ENCODE results near the gene USP49.
"Not testable (repeated sequence)": the region's sequence is repeated elsewhere in the genome, so short reads cannot be mapped to it uniquely, and the experiment has no call there.

The USP49 gene

GRCh38 chr6:41826343-41827022, 68.7 kb downstream of the USP49 start:
- no peak overlapping the region for H3K27ac Mint-ChIP-seq
- intact Hi-C loops (cut with micrococcal nuclease), result no loop called here
- H3K27me3 Mint-ChIP-seq, result no peaks in the 10 kb centered on the region
- H3K9me3 Mint-ChIP-seq, result no peaks in the 10 kb centered on the region
- peaks cover 13% of the 10 kb centered on the region for H3K4me1 Mint-ChIP-seq (ENCODE audit: low read depth)
- no peaks in the 10 kb centered on the region for H3K36me3 Mint-ChIP-seq (ENCODE audit: low read depth)
- no peak overlapping the region for H3K4me3 Mint-ChIP-seq

DNA sequence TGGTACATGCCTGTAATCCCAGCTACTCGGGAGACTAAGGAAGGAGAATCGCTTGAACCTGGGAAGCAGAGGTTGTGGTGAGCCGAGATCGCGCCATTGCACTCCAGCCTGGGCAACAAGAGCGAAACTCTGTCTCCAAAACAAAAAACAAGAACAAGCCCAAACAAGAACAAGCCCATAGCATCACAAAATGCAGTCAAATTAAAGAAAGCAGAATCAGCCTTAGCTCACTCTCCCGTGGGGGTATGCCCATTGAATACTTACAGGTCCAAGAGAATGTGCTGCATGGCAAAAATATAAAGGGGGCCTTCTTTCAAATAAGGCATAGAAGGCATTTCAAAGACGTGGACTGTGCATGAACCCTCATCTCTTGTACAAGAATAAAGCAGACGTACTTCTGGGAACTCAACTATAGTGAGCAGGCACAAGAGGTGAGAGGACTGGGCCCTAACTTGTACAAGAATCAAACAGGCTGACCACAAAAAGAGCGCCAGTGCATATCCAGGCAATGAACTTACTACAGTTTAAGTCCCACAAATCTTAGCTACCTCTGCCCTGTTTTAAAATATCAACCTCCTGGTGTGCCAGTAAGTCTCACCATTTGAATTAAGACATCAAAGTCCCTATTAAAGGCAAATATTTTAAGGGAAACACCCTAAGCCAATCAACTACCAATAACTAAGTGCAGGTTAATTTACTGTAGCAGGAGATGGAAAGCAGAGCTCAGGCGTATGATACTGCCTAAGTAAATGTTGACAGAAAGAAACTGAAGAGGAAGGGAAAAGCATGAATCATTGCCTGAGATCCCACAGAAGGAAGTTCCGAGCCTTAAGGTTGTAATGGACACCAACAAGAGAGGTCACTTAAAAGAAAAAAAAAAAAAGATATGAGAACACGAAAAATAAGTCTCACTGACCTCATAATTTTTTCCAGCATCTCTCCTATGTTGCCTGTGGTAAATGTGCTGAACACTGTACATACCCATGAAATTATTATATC, 70.3 kb downstream of the USP49 start:
- Mint-ChIP-seq H3K9me3 (no peaks in the 10 kb centered on the region), H3K4me3 (no peak overlapping the region), H3K36me3 (ENCODE audit: low read depth) (no peaks in the 10 kb centered on the region), H3K27ac (peak overlapping the region; percentile 66), H3K27me3 (no peaks in the 10 kb centered on the region), H3K4me1 (ENCODE audit: low read depth) (peaks cover 19% of the 10 kb centered on the region)
- intact Hi-C loops (cut with micrococcal nuclease), result no loop called here

GRCh38 chr6:41823178-41823577, 72.0 kb downstream of the USP49 start:
- H3K36me3 Mint-ChIP-seq (ENCODE audit: low read depth), result no peaks in the 10 kb centered on the region
- no peak overlapping the region for H3K4me3 Mint-ChIP-seq
- no peaks in the 10 kb centered on the region for H3K27me3 Mint-ChIP-seq
- no peaks in the 10 kb centered on the region for H3K9me3 Mint-ChIP-seq
- H3K27ac Mint-ChIP-seq, result no peak overlapping the region
- intact Hi-C loops (cut with micrococcal nuclease), result no loop called here
- H3K4me1 Mint-ChIP-seq (ENCODE audit: low read depth), result peaks cover 19% of the 10 kb centered on the region

- H3K4me1 Mint-ChIP-seq (ENCODE audit: low read depth), result peaks cover 19% of the 10 kb centered on the region
- no peaks in the 10 kb centered on the region for H3K9me3 Mint-ChIP-seq
- intact Hi-C loops (cut with micrococcal nuclease), result no loop called here
- no peaks in the 10 kb centered on the region for H3K36me3 Mint-ChIP-seq (ENCODE audit: low read depth)
- no peaks in the 10 kb centered on the region for H3K27me3 Mint-ChIP-seq
- H3K4me3 Mint-ChIP-seq, result no peak overlapping the region
- no peak overlapping the region for H3K27ac Mint-ChIP-seq
Observed at GRCh38 chr6:41822021-41822420, 73.2 kb downstream of the USP49 start.

DNA sequence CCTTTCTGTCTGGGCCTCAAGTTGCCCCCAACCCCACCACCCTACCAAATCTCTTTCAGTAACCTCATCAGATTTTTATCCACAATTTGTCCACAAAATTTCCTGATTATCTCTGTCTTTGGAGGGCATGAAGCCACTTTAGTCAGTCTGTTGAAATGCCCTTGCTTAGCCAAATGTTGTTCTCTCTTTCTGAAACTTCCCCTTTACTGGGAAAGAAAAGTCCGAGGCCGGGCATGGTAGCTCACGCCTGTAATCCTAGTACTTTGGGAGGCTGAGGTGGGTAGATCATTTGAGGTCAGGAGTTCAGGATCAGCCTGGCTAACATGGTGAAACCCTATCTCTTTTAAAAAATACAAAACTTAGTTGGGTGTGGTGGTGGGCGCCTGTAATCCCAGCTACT, 73.9 kb downstream of the USP49 start:
- H3K9me3 Mint-ChIP-seq, result no peaks in the 10 kb centered on the region
- H3K27ac Mint-ChIP-seq, result peak overlapping the region; percentile 45
- intact Hi-C loops (cut with micrococcal nuclease), result no loop called here
- H3K27me3 Mint-ChIP-seq, result no peaks in the 10 kb centered on the region
- H3K4me3 Mint-ChIP-seq, result no peak overlapping the region
- peaks cover 19% of the 10 kb centered on the region for H3K4me1 Mint-ChIP-seq (ENCODE audit: low read depth)
- H3K36me3 Mint-ChIP-seq (ENCODE audit: low read depth), result no peaks in the 10 kb centered on the region

DNA sequence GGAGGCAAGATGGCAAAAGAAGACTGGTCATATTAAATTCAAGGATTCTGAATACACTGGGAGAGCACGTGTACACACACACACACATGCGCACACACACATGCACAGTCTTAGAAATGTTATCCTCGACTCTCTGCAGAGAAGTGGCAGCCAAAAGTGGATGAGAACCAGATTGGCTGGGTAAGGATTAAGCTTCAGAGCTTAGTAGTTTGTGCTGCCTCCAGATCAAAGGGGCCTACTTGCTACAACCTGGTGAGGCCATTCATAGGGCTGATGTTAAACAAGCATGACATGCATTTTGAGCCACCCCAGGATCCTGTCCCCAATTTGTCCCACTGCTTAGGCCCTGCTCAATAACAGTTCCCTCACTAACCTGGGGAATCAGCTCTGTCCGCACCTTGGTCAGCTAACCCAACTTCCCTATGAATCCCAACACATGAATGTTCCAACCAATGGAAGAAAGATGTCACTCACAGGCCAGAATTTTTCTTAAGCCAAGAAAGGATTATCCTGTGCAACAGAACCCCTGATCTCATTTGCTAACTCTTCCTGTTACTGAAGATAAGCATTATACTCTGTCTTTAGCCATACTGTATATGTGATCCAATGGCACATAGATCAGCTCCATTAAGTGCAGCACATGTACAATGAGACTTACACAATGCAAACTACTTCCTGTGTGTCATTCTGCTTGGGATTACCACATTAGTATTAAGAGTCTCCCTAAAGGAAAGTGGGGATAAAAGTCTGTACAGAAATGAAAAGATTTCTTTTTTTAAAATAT, 76.7 kb downstream of the USP49 start:
- no peaks in the 10 kb centered on the region for H3K36me3 Mint-ChIP-seq (ENCODE audit: low read depth)
- no peaks in the 10 kb centered on the region for H3K9me3 Mint-ChIP-seq
- no peak overlapping the region for H3K27ac Mint-ChIP-seq
- H3K4me3 Mint-ChIP-seq, result no peak overlapping the region
- H3K27me3 Mint-ChIP-seq, result no peaks in the 10 kb centered on the region
- H3K4me1 Mint-ChIP-seq (ENCODE audit: low read depth), result peaks cover 7% of the 10 kb centered on the region
- intact Hi-C loops (cut with micrococcal nuclease), result no loop called here

DNA sequence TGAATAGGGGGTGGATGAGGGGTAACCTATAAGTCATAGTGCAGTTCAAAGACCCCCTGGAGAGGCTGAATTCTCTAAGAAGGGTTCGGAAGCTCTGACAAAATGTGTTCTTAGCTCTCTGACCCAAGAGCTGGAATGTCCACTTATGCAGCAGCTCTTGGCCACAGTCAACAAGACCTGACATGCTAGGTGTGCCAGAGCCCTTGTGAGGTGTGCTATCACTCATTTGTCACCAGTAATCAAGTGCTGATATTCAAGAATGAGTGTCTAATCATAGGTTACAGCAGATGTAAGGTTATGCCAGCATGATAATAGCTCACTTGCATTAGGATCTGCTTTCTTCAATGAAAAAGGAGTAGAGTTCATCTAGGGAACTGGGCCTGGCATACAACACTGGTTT, 79.6 kb downstream of the USP49 start:
- no peaks in the 10 kb centered on the region for H3K27me3 Mint-ChIP-seq
- H3K9me3 Mint-ChIP-seq, result no peaks in the 10 kb centered on the region
- no peaks in the 10 kb centered on the region for H3K36me3 Mint-ChIP-seq (ENCODE audit: low read depth)
- intact Hi-C loops (cut with micrococcal nuclease), result no loop called here
- H3K4me1 Mint-ChIP-seq (ENCODE audit: low read depth), result no peaks in the 10 kb centered on the region
- no peak overlapping the region for H3K4me3 Mint-ChIP-seq
- H3K27ac Mint-ChIP-seq, result no peak overlapping the region

DNA sequence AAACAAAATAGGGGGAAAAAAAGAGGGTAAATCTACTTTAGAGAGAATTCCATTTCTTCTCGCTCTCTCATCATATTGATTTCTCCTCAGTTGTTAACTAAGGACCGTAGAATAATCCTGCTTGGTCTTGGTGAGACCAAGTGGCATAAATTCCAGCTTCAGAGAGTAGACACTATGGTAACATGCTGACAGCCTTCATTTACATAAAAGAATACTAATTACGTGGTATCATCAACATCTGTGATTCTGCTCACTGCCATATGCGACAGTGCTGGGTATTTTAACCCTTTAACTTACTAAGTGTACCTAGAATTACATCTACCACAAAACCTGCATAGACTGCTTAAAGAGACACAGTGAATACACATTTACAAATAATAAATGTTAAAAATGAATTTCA, 80.5 kb downstream of the USP49 start:
- Mint-ChIP-seq H3K27me3 (no peaks in the 10 kb centered on the region), H3K36me3 (ENCODE audit: low read depth) (no peaks in the 10 kb centered on the region), H3K4me3 (no peak overlapping the region), H3K27ac (no peak overlapping the region), H3K9me3 (no peaks in the 10 kb centered on the region), H3K4me1 (ENCODE audit: low read depth) (no peaks in the 10 kb centered on the region)
- intact Hi-C loops (cut with micrococcal nuclease), result no loop called here

- H3K4me3 Mint-ChIP-seq, result no peak overlapping the region
- intact Hi-C loops (cut with micrococcal nuclease), result no loop called here
- no peak overlapping the region for H3K27ac Mint-ChIP-seq
- no peaks in the 10 kb centered on the region for H3K4me1 Mint-ChIP-seq (ENCODE audit: low read depth)
- H3K9me3 Mint-ChIP-seq, result no peaks in the 10 kb centered on the region
- H3K36me3 Mint-ChIP-seq (ENCODE audit: low read depth), result no peaks in the 10 kb centered on the region
- no peaks in the 10 kb centered on the region for H3K27me3 Mint-ChIP-seq
Observed at GRCh38 chr6:41813956-41814355, 81.2 kb downstream of the USP49 start.

DNA sequence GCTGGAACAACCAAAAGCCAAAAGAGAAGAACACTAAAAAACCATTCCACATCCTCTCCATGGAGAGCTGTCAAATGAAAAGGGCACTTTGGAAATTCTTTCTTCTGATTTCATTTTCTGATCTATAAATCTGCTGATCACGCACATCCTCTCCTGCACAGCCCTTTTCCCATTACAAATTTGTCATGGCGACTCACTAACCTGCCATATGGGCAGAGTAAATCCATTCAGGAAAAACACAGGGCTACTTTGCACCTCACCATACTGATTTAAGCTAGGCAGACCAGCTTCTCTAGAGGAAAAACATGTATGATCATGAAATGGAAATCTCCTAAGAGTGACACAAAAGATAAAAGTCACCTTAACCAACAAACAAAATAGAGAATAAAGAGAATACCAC, 81.7 kb downstream of the USP49 start:
- H3K36me3 Mint-ChIP-seq (ENCODE audit: low read depth), result no peaks in the 10 kb centered on the region
- H3K27me3 Mint-ChIP-seq, result no peaks in the 10 kb centered on the region
- intact Hi-C loops (cut with micrococcal nuclease), result no loop called here
- H3K9me3 Mint-ChIP-seq, result no peaks in the 10 kb centered on the region
- H3K4me3 Mint-ChIP-seq, result no peak overlapping the region
- H3K4me1 Mint-ChIP-seq (ENCODE audit: low read depth), result no peaks in the 10 kb centered on the region
- no peak overlapping the region for H3K27ac Mint-ChIP-seq

- H3K27ac Mint-ChIP-seq; H3K9me3 Mint-ChIP-seq; H3K36me3 Mint-ChIP-seq (ENCODE audit: low read depth); H3K4me1 Mint-ChIP-seq (ENCODE audit: low read depth); intact Hi-C loops (cut with micrococcal nuclease); H3K27me3 Mint-ChIP-seq; H3K4me3 Mint-ChIP-seq: not testable (repeated sequence)
Observed at GRCh38 chr6:41811946-41812345, 83.2 kb downstream of the USP49 start.

- Mint-ChIP-seq H3K27me3 (no peaks in the 10 kb centered on the region), H3K9me3 (no peaks in the 10 kb centered on the region), H3K27ac (no peak overlapping the region), H3K36me3 (ENCODE audit: low read depth) (peaks cover 8% of the 10 kb centered on the region), H3K4me3 (no peak overlapping the region), H3K4me1 (ENCODE audit: low read depth) (no peaks in the 10 kb centered on the region)
- intact Hi-C loops (cut with micrococcal nuclease), result no loop called here
Observed at GRCh38 chr6:41811095-41811494, 84.1 kb downstream of the USP49 start.

DNA sequence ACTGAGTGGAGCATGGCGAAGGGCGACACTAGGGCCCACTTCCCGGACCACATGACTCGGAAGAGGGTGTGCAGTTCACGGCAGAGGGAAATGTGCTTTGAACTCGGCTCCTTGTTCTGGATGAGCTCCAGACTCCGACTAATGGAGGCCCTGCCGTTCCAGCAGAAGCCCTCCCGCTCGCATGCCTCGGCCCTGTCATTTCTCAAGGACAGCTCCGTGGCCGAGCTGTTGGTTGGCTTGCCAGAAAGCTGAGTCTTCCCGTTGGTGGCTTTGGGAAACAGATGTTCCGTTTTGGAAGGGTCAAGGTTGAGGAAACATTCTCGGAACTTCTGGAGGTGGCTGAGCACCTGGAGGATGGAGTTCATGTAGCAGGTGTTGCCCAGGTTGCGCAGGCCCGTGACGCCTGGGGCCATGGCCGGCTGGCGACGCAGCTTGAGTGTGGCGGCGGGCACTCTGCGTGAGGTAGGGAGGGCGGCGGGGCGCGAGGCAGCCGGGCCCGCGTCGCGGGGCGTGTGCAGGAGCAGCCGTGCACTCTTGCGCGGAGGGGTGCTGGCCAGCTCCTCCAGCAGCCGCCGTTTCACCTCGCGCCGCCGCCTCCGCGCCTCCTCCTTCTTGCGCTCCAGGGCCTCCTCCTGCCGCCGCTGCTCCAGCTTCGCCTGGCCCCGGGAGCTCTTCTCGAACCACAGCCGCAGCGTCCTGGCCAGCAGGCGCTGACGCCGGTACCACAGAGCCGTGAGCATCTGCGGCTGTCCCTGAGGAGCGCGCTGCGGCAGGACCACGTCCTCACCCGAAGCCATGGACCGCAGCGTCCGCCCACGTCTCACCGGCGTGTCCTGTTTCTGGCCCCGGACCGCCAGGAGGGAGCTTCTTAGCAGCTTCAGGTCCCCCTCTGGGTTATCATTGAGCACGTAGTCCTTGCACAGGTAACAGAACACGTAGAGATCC, 89.1 kb downstream of the USP49 start:
- Mint-ChIP-seq H3K4me1 (ENCODE audit: low read depth) (no peaks in the 10 kb centered on the region), H3K27ac (no peak overlapping the region), H3K27me3 (no peaks in the 10 kb centered on the region), H3K4me3 (no peak overlapping the region), H3K9me3 (no peaks in the 10 kb centered on the region), H3K36me3 (ENCODE audit: low read depth) (peaks cover 16% of the 10 kb centered on the region)
- intact Hi-C loops (cut with micrococcal nuclease), result no loop called here
